Bone marrow (tissue), 2 donors: ENCODE results near the gene MPC2.
"Not testable (repeated sequence)": the region's sequence is repeated elsewhere in the genome, so short reads cannot be mapped to it uniquely, and the experiment has no call there.

Experiments
- DNase-seq, 2 donors: peaks; one replicate each; lab custom pipeline; 2025; lab: John Stamatoyannopoulos, UW

MPC2 gene

GRCh38 chr1:167904652-167905130 is 32.2 kb downstream of the MPC2 start:
- DNase-seq = no peak

GRCh38 chr1:167900907-167901306 is 36.0 kb downstream of the MPC2 start:
- no peak for DNase-seq

GRCh38 chr1:167899253-167899681 is 37.6 kb downstream of the MPC2 start:
- no peak for DNase-seq

- no peak for DNase-seq
These were observed 38.2 kb downstream of the MPC2 start for GRCh38 chr1:167898578-167899222.

- DNase-seq = no peak
These were observed 43.1 kb downstream of the MPC2 start for GRCh38 chr1:167893798-167894197.

- DNase-seq = no peak
These were observed 46.5 kb downstream of the MPC2 start for GRCh38 chr1:167890400-167890799.

- not testable (repeated sequence) for DNase-seq
These were observed 49.7 kb downstream of the MPC2 start for GRCh38 chr1:167887187-167887586.

GRCh38 chr1:167882376-167882775 is 54.5 kb downstream of the MPC2 start:
- DNase-seq = no peak

- no peak for DNase-seq
These were observed 55.1 kb downstream of the MPC2 start for GRCh38 chr1:167881786-167882185.

GRCh38 chr1:167881069-167881468 is 55.8 kb downstream of the MPC2 start:
- no peak for DNase-seq

GRCh38 chr1:167880580-167881021 is 56.3 kb downstream of the MPC2 start:
- no peak for DNase-seq

- DNase-seq = no peak
These were observed 57.4 kb downstream of the MPC2 start for GRCh38 chr1:167879508-167879907.

GRCh38 chr1:167878372-167879160 is 58.3 kb downstream of the MPC2 start:
- no peak for DNase-seq

- DNase-seq = no peak
These were observed 60.2 kb downstream of the MPC2 start for GRCh38 chr1:167876597-167877175.

- DNase-seq = no peak
These were observed 65.5 kb downstream of the MPC2 start for GRCh38 chr1:167871331-167871730.

GRCh38 chr1:167869157-167870001 is 67.5 kb downstream of the MPC2 start:
- DNase-seq = not testable (repeated sequence)

GRCh38 chr1:167866739-167867414 is 70.0 kb downstream of the MPC2 start:
- DNase-seq = not testable (repeated sequence)
